ENCODE results near the gene KDM2A.

Gene KDM2A

GRCh38 chr11:67118801-67119584, at the start of gene KDM2A:
Gene KDM2A (plus strand): TSS chr11:67119263. CDS start chr11:67121317, 2,054 bp downstream.
- peak; percentile 87 for ATAC-seq
- TF ChIP-seq OSR1 (CRISPR knock-in tag; IDR thresholded peaks at IDR 0.05) (no peak), ZNF565 (CRISPR knock-in tag; conservative IDR thresholded peaks at IDR 0.05; ENCODE audit: low read depth) (no peak), PATZ1 (CRISPR knock-in tag; IDR thresholded peaks at IDR 0.05; ENCODE audit: borderline replicate concordance) (no peak), TCF4 (CRISPR knock-in tag; IDR thresholded peaks at IDR 0.05; ENCODE audit: borderline replicate concordance) (no peak), TOX (CRISPR knock-in tag; IDR thresholded peaks at IDR 0.05; ENCODE audit: borderline replicate concordance) (no peak), GLIS3 (CRISPR knock-in tag; IDR thresholded peaks at IDR 0.05) (no peak), ARNTL (CRISPR knock-in tag; IDR thresholded peaks at IDR 0.05; ENCODE audit: borderline replicate concordance, low read depth) (no peak), SNAI2 (CRISPR knock-in tag; IDR thresholded peaks at IDR 0.05) (no peak), ISL1 (CRISPR knock-in tag; IDR thresholded peaks at IDR 0.05) (no peak), ZC3H10 (CRISPR knock-in tag; IDR thresholded peaks at IDR 0.05) (no peak), ZFP3 (CRISPR knock-in tag; IDR thresholded peaks at IDR 0.05) (no peak)
- TF ChIP-seq, protein P1, sequence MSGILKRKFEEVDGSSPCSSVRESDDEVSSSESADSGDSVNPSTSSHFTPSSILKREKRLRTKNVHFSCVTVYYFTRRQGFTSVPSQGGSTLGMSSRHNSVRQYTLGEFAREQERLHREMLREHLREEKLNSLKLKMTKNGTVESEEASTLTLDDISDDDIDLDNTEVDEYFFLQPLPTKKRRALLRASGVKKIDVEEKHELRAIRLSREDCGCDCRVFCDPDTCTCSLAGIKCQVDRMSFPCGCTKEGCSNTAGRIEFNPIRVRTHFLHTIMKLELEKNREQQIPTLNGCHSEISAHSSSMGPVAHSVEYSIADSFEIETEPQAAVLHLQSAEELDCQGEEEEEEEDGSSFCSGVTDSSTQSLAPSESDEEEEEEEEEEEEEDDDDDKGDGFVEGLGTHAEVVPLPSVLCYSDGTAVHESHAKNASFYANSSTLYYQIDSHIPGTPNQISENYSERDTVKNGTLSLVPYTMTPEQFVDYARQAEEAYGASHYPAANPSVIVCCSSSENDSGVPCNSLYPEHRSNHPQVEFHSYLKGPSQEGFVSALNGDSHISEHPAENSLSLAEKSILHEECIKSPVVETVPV (CRISPR knock-in tag; IDR thresholded peaks at IDR 0.05) = no peak
- TF ChIP-seq, protein P2, sequence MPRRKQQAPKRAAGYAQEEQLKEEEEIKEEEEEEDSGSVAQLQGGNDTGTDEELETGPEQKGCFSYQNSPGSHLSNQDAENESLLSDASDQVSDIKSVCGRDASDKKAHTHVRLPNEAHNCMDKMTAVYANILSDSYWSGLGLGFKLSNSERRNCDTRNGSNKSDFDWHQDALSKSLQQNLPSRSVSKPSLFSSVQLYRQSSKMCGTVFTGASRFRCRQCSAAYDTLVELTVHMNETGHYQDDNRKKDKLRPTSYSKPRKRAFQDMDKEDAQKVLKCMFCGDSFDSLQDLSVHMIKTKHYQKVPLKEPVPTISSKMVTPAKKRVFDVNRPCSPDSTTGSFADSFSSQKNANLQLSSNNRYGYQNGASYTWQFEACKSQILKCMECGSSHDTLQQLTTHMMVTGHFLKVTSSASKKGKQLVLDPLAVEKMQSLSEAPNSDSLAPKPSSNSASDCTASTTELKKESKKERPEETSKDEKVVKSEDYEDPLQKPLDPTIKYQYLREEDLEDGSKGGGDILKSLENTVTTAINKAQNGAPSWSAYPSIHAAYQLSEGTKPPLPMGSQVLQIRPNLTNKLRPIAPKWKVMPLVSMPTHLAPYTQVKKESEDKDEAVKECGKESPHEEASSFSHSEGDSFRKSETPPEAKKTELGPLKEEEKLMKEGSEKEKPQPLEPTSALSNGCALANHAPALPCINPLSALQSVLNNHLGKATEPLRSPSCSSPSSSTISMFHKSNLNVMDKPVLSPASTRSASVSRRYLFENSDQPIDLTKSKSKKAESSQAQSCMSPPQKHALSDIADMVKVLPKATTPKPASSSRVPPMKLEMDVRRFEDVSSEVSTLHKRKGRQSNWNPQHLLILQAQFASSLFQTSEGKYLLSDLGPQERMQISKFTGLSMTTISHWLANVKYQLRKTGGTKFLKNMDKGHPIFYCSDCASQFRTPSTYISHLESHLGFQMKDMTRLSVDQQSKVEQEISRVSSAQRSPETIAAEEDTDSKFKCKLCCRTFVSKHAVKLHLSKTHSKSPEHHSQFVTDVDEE (CRISPR knock-in tag; IDR thresholded peaks at IDR 0.05) = no peak
- TF ChIP-seq, protein P3, sequence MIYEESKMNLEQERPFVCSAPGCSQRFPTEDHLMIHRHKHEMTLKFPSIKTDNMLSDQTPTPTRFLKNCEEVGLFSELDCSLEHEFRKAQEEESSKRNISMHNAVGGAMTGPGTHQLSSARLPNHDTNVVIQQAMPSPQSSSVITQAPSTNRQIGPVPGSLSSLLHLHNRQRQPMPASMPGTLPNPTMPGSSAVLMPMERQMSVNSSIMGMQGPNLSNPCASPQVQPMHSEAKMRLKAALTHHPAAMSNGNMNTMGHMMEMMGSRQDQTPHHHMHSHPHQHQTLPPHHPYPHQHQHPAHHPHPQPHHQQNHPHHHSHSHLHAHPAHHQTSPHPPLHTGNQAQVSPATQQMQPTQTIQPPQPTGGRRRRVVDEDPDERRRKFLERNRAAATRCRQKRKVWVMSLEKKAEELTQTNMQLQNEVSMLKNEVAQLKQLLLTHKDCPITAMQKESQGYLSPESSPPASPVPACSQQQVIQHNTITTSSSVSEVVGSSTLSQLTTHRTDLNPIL (CRISPR knock-in tag; IDR thresholded peaks at IDR 0.05; ENCODE audit: low read depth) = no peak
- TF ChIP-seq, protein P4, sequence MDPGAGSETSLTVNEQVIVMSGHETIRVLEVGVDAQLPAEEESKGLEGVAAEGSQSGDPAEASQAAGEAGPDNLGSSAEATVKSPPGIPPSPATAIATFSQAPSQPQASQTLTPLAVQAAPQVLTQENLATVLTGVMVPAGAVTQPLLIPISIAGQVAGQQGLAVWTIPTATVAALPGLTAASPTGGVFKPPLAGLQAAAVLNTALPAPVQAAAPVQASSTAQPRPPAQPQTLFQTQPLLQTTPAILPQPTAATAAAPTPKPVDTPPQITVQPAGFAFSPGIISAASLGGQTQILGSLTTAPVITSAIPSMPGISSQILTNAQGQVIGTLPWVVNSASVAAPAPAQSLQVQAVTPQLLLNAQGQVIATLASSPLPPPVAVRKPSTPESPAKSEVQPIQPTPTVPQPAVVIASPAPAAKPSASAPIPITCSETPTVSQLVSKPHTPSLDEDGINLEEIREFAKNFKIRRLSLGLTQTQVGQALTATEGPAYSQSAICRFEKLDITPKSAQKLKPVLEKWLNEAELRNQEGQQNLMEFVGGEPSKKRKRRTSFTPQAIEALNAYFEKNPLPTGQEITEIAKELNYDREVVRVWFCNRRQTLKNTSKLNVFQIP (CRISPR knock-in tag; IDR thresholded peaks at IDR 0.05; ENCODE audit: borderline replicate concordance, low read depth) = no peak

GRCh38 chr11:67071420-67072284, 47.4 kb upstream of the KDM2A start:
- peak; percentile 94 for ATAC-seq

More at GRCh38 chr11:67071420-67072284, 47.4 kb upstream of the KDM2A start:
- TF ChIP-seq ZNF8 (CRISPR knock-in tag; IDR thresholded peaks at IDR 0.05) = no peak
- no peak for TF ChIP-seq ZFP3 (CRISPR knock-in tag; IDR thresholded peaks at IDR 0.05)
- no peak for TF ChIP-seq ARNTL (CRISPR knock-in tag; IDR thresholded peaks at IDR 0.05; ENCODE audit: borderline replicate concordance, low read depth)
- no peak for TF ChIP-seq SNAI2 (CRISPR knock-in tag; IDR thresholded peaks at IDR 0.05)
- TF ChIP-seq ZNF565 (CRISPR knock-in tag; conservative IDR thresholded peaks at IDR 0.05; ENCODE audit: low read depth) = no peak
- TF ChIP-seq TOX (CRISPR knock-in tag; IDR thresholded peaks at IDR 0.05; ENCODE audit: borderline replicate concordance) = no peak
- TF ChIP-seq PATZ1 (CRISPR knock-in tag; IDR thresholded peaks at IDR 0.05; ENCODE audit: borderline replicate concordance) = no peak
- no peak for TF ChIP-seq TCF4 (CRISPR knock-in tag; IDR thresholded peaks at IDR 0.05; ENCODE audit: borderline replicate concordance)
- TF ChIP-seq ZNF70 (CRISPR knock-in tag; IDR thresholded peaks at IDR 0.05) = no peak
- no peak for TF ChIP-seq BACH2 (CRISPR knock-in tag; IDR thresholded peaks at IDR 0.05; ENCODE audit: borderline replicate concordance)
- TF ChIP-seq, protein P3 (CRISPR knock-in tag; IDR thresholded peaks at IDR 0.05; ENCODE audit: low read depth) = no peak
- TF ChIP-seq RARB (CRISPR knock-in tag; IDR thresholded peaks at IDR 0.05) = no peak
- no peak for TF ChIP-seq ISL1 (CRISPR knock-in tag; IDR thresholded peaks at IDR 0.05)
- no peak for TF ChIP-seq PPARA (CRISPR knock-in tag; IDR thresholded peaks at IDR 0.05; ENCODE audit: borderline replicate concordance)
- no peak for TF ChIP-seq OSR1 (CRISPR knock-in tag; IDR thresholded peaks at IDR 0.05)

Data from SK-N-SH treated with all-trans-retinoic acid at 6 μM for 48 hours (cell line).